Progenitor cell of endocrine pancreas (in vitro differentiated cells): ENCODE data around the gene MRTO4. TPM values are rescaled to one million over a fixed set of nuclear protein-coding genes. Genes with fewer than 3 reads are reported as not detected.
"Not testable (repeated sequence)": the region's sequence is repeated elsewhere in the genome, so short reads cannot be mapped to it uniquely, and the experiment has no call there.

Experiments used
- DNase-seq: peaks from one replicate; pipeline ENCODE4 v3.0.0; 2021; ENCODE audit warnings: low spot score; ENCODE audit not compliant: unreplicated experiment
- H3K27ac Mint-ChIP-seq: 2 replicates; pipeline ENCODE4 v1.8.0; 2021; ENCODE audit warnings: mild to moderate bottlenecking, moderate library complexity, mixed read lengths
- H3K27me3 Mint-ChIP-seq: 2 replicates; pipeline ENCODE4 v1.8.0; 2021; ENCODE audit warnings: mixed read lengths
- H3K36me3 Mint-ChIP-seq: 2 replicates; pipeline ENCODE4 v1.8.0; 2022; ENCODE audit warnings: mixed read lengths; ENCODE audit not compliant: insufficient read depth
- H3K4me1 Mint-ChIP-seq: 2 replicates; pipeline ENCODE4 v1.8.0; 2021; ENCODE audit warnings: low read depth, mixed read lengths
- H3K4me3 Mint-ChIP-seq: 2 replicates; pipeline ENCODE4 v1.8.0; 2021; ENCODE audit warnings: low read depth, mild to moderate bottlenecking, moderate library complexity, mixed read lengths
- H3K9me3 Mint-ChIP-seq: 2 replicates; pipeline ENCODE4 v1.8.0; 2021; ENCODE audit warnings: low read depth, mixed read lengths
- CTCF ChIP-seq: fragments of 200-600 bp; sonication (generic); IDR thresholded peaks from one replicate; pipeline ENCODE4 v1.5.0; 2021; ENCODE audit warnings: antibody characterized with exemption, mild to moderate bottlenecking; ENCODE audit not compliant: unreplicated experiment
- total RNA-seq: library from RNA; stranded (reverse); gene quantifications from 2 replicates; pipeline ENCODE4 v1.2.1, GENCODE V29; 2021

Gene MRTO4
- total RNA-seq, 1 donor from 2014 or later = 27.8 TPM

- peaks cover 5% of the 10 kb centered on the region for H3K9me3 Mint-ChIP-seq
- no peak for DNase-seq
These were observed 23.0 kb downstream of the MRTO4 start for GRCh38 chr1:19274636-19275035.

GRCh38 chr1:19283891-19284290 is 32.3 kb downstream of the MRTO4 start:
- H3K4me1 Mint-ChIP-seq = peaks cover 2% of the 10 kb centered on the region
- peaks cover 11% of the 10 kb centered on the region for H3K27me3 Mint-ChIP-seq
- H3K27ac Mint-ChIP-seq = no peak overlapping the region
- H3K4me3 Mint-ChIP-seq = no peak overlapping the region
- DNase-seq = no peak
- no peaks in the 10 kb centered on the region for H3K9me3 Mint-ChIP-seq
- no peak for TF ChIP-seq CTCF
- H3K36me3 Mint-ChIP-seq = peaks cover 8% of the 10 kb centered on the region

More at GRCh38 chr1:19274636-19275035, 23.0 kb downstream of the MRTO4 start:
- H3K4me1 Mint-ChIP-seq = peaks cover 4% of the 10 kb centered on the region
- no peaks in the 10 kb centered on the region for H3K27me3 Mint-ChIP-seq
- H3K36me3 Mint-ChIP-seq = peaks cover 5% of the 10 kb centered on the region
- H3K4me3 Mint-ChIP-seq = no peak overlapping the region
- no peak overlapping the region for H3K27ac Mint-ChIP-seq
- TF ChIP-seq CTCF = no peak

GRCh38 chr1:19284881-19285280 is 33.3 kb downstream of the MRTO4 start:
- peaks cover 21% of the 10 kb centered on the region for H3K27me3 Mint-ChIP-seq
- DNase-seq = no peak
- H3K27ac Mint-ChIP-seq = no peak overlapping the region
- no peak for TF ChIP-seq CTCF
- no peaks in the 10 kb centered on the region for H3K9me3 Mint-ChIP-seq
- H3K4me1 Mint-ChIP-seq = peaks cover 5% of the 10 kb centered on the region
- no peak overlapping the region for H3K4me3 Mint-ChIP-seq
- peaks cover 6% of the 10 kb centered on the region for H3K36me3 Mint-ChIP-seq

GRCh38 chr1:19285366-19285765 is 33.8 kb downstream of the MRTO4 start:
- H3K4me3 Mint-ChIP-seq = not testable (repeated sequence)

GRCh38 chr1:19285807-19286206 is 34.2 kb downstream of the MRTO4 start:
- not testable (repeated sequence) for H3K4me1 Mint-ChIP-seq, DNase-seq, H3K36me3 Mint-ChIP-seq, H3K9me3 Mint-ChIP-seq, H3K27ac Mint-ChIP-seq, H3K4me3 Mint-ChIP-seq
- peaks cover 26% of the 10 kb centered on the region for H3K27me3 Mint-ChIP-seq

More at GRCh38 chr1:19285366-19285765, 33.8 kb downstream of the MRTO4 start:
- not testable (repeated sequence) for H3K36me3 Mint-ChIP-seq, H3K9me3 Mint-ChIP-seq, H3K4me1 Mint-ChIP-seq, DNase-seq, H3K27ac Mint-ChIP-seq
- H3K27me3 Mint-ChIP-seq = peaks cover 26% of the 10 kb centered on the region

GRCh38 chr1:19287436-19288185 is 36.0 kb downstream of the MRTO4 start:
- Mint-ChIP-seq H3K4me3 (peak overlapping the region; percentile 42), H3K36me3 (peaks cover 8% of the 10 kb centered on the region), H3K27ac (no peak overlapping the region), H3K4me1 (peaks cover 5% of the 10 kb centered on the region), H3K27me3 (peaks cover 26% of the 10 kb centered on the region), H3K9me3 (no peaks in the 10 kb centered on the region)
- TF ChIP-seq CTCF = no peak
- no peak for DNase-seq

GRCh38 chr1:19288324-19289241 is 37.0 kb downstream of the MRTO4 start, which contains the start of gene AKR7A3:
AKR7A3 (minus strand) TSS chr1:19288770; CDS start chr1:19288709, 61 bp downstream.
- not testable (repeated sequence) for DNase-seq, H3K9me3 Mint-ChIP-seq, H3K4me1 Mint-ChIP-seq
- H3K27me3 Mint-ChIP-seq = peaks cover 26% of the 10 kb centered on the region
- peak within 1 kb of the TSS; percentile 53 for H3K4me3 Mint-ChIP-seq
- H3K27ac Mint-ChIP-seq = peak within 1 kb of the TSS; percentile 33
- peaks cover 12% of the 10 kb centered on the region for H3K36me3 Mint-ChIP-seq
